D341Med (cell line): Measurements from ENCODE around the gene ATRNL1.

Experiments used
- DNase-seq: peaks from one replicate; pipeline ENCODE4 v3.0.0; 2012; ENCODE audit warnings: low spot score

Gene ATRNL1

DNA sequence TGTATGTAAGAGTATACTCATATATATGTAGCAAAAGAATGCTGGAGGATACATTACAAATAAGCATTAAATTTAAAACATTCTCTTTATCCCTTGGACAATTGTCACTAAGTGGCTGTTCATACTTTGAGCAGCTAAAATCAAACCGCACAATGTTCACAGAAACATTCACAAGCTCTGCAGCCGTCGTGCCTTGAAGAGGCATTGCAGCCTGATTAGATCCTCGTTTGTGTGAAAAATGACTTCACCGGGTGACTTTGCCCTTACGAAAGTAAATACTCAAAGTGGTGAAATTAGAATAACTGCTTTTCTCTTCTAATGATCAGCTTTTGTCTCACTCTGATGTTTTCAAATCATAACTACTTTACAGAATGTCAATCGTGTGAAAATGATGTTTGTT lies 860.8 kb downstream of the ATRNL1 start:
- DNase-seq: no peak

DNA sequence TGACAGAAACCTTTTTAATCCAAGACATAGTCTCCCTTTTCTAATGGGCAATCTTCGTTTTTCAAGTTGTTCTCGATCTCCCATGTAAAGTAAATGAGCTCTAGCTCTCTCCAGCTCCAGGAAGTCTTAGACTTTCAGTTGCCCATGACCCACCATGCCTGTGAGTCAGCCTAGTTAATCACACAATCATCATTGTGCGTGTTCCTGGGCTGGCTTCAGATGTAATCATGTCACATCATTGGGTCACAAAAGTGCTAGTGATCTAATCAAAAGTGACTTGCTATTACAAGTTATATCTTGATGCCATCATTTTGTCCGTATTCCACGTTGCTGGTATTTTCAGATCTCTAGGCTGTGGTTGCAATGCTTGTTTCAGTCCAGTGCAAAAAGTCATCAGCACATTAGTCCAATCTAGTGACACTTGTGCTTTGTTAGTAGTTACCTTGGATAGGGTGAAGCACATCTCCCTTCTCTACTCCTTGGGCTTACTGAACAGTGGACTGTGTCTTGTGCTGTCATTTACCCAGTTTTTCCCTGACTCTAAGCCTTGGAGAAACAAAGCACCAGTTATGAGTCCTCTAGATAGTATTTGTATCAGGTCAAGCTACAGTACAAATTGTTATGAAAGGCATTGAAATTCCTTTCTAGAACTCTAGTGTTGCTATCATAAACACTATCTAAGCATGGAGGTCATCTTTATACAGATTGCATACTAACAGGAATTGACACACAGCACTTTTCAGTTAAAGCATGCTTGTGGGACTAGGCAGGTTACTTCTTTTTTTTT lies 863.3 kb downstream of the ATRNL1 start:
- DNase-seq: no peak

DNA sequence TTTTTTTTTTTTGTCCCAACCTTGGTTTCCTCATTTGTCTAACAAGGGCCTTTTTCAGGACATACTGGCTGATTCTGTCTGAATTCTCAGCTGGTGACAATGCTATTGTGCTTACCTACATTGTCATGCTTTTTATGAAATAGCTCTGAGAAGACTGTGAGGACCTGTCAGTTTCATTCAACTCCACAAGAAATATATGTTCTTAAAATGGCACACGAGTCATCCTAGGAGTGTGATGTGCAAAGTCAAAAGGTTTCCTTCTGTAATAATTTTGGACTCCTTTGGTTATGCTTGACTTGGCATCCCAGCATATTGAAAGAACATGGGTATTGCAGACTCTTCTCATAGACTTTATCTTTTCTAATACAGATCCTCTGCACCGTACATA lies 863.8 kb downstream of the ATRNL1 start:
- no peak for DNase-seq

DNA sequence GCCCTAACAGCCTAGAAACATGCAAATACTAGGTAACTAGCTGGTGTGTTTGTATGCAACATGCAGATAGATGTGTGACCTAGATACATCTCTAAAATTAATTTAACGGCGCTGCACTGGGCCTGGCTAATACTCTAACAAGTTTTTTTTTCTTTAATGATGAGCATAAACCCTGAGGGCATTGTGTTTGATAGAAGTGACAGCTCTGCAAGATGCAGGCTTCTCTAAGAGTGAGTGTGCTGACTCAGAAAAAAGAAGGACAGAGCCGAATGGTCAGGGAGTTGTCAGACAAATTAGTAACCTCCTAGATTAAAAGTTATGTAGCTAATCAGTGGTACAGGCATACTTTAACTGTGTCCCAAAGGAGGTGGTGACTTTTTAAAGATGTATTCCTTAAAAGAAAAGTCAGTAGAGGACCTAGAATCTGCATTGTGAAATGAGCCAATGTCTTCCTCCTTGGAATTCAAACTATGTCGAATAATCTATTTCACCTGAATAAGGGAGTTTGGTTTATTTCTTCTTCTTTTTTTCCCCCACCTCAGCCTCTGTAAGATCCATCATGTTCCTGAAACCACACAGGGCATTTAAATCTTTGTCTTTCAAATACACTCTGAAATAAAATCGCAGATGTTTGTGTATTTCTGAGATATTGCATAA lies 864.7 kb downstream of the ATRNL1 start:
- no peak for DNase-seq

DNA sequence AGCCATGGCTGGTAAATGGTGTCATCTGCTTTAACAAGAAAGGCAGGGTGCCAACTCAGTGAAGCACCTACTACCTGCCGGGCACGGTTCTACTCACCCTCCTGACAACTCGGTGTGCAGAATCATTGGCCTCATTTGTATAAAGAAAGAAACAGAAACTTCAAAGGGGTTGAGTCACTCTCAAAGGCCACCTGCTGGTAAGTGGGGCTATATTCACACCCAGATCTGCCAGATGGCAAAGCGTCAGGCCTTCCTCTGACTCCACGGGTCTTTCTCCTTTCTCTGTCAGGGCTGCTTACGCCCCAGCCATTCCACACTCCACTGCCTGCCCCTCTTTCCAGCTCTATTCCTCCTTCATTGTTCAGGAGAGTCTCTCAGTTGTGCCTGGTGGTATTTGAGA lies 870.7 kb downstream of the ATRNL1 start:
- no peak for DNase-seq

DNA sequence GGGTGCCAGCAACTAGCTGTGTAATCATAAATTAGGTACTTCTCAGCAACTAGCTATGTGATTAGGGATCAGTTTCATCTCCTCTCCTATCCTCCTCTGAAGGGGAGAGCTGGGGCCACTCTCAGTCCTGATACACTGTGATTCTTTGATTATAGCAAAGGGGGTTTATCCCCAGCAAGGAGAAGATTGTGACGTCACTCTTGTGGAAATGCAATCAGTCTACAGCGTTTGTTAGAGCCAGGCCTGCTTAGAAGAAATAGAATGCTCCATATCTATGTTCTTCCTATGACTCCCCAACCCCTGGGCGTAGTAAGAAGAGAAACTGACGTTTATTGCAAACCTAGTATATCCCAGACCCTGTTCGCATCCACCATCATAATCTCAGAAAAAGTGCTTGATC lies 871.7 kb downstream of the ATRNL1 start:
- no peak for DNase-seq

DNA sequence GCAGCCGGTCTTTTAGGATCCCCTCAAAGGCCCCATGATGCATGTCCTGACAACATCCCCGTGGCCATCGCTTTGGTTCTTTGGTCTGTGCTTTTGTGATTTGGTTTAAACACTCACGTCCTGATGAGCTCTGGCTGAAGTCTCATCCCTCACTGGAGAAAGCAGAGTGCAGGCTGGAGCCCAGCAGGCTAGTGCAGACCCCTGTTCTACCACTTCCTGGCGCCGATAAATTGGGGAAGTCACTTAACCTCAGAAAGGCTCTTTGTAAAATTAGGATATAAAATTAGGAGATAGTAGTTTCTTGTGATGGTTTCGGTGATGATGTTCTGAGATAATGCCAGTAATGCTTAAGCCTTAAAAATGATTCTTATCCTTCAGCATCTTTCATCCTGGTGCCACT lies 872.2 kb downstream of the ATRNL1 start:
- DNase-seq: no peak

DNA sequence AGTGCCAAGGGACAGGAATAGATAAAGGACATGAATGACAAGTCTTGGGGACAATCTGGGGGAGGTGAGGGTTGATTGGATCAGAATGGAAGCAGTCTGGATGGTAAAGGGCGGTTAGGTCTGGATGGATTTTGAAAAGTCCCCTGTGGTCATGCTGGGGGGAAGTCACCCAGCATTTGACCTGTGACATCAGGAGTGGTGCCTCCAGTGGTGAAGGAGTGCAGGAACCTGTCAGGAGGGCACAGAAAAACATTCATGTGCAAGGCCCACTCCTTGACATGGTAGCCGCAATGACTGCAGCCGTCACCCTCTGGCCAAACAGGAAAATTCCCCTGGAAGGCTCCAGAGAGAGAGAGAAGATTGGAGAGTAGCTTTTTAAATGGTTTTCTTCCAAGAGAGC lies 875.1 kb downstream of the ATRNL1 start:
- DNase-seq: no peak

DNA sequence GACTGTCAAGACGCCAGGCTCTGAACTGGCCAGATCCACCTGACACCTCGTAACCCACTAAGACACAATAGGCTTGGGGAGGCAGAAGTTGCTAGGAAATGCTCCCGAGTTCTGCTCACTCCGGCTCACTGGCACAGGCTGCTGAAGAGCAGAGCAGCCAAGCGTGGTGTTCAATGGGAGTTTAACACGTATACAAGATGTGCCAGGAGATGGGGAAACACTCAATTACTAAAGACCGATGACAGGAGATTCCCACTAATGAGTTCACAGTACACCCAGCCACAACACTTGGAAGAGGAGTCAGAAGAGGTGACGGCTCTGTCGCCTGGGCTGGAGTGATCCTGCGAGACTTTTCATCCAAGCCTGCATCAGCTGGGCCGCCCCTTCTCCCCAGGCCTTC lies 876.4 kb downstream of the ATRNL1 start:
- DNase-seq: no peak

DNA sequence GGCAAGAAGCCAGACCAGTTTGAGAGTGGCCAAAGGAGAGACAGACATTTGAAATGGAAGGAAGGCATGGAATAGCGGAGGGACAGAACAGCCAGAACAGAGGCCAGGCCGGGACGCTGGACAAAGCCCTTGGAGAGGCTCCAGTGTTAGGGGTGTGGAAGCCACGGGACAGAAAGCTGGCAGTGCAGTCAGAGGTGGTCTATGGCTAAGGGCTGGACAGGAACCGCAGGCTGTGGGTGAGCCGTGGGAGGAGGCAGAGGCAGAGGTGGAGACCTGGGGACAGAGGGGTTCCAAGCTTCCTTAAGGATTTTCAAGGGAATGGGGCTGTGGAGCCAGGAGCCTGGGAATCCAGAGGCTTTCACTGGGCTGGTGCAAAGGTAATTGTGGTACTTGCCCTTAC lies 878.8 kb downstream of the ATRNL1 start:
- no peak for DNase-seq

DNA sequence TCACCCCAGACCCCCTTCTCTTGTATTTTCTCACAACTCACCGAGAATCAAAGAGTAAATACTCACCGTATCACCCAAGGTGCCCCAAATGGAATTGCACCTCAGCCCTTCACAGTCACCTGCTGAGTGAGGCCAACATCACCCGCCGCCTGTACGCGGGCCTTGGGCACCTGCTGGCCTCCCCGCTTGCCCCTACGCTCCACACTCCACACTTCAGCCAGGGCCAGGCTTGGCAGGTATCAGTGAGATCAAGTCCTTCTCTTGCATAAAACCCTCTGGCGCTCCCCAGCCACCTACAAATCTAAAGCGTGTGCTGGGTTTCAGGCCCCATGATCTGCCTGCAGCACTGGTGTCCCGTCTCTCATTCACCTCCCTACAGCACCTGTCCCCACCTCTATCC lies 879.3 kb downstream of the ATRNL1 start:
- DNase-seq: no peak

DNA sequence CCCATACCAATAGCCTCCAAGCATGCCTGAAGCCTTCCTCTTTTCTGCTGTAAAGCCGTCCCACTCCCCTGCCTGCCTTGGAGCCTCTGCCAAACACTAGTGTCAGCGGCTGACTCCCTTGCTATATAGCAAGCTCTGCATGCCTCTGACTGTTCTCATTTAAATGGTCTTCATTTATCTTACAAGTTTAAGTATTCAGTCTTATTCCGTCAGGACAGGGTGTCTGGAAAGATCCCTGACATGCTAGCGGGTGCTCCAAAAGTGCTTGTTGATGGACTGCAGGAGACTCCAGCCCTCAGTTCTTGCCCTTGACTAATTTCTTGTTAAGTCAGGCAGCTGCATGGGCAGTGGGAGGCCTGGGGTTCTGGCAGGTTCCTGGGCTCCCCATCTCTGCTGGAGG lies 881.2 kb downstream of the ATRNL1 start:
- no peak for DNase-seq

DNA sequence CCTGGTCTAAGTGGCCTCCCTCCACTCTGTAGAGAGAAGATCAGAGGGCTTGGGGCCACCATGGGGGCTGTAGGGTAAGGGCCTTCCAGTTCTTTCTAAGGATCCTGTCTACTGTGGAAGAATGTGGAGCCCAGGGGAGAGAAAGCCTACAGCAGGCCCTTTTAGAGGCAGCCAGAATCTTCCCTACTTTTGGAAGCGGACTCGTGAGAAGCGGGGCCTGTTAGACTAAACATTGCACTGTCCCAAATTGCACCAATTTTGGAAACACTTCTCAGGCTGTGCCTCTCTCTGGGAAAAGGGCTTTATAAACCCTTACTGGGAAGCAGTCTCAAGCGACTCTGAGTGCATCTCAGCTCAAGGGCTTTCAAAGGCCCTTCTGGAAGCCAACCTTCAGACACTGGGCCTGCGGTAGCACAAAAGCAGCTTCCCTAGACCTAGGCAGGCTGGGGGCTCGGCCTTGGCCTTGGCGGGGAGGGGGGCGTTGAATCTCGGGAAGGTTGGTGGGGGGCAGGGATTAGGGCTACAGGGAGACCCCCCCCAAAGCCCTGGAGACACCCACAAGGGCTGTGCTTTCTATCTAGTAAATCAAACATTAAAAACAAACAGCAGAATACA lies 881.8 kb downstream of the ATRNL1 start:
- no peak for DNase-seq

DNA sequence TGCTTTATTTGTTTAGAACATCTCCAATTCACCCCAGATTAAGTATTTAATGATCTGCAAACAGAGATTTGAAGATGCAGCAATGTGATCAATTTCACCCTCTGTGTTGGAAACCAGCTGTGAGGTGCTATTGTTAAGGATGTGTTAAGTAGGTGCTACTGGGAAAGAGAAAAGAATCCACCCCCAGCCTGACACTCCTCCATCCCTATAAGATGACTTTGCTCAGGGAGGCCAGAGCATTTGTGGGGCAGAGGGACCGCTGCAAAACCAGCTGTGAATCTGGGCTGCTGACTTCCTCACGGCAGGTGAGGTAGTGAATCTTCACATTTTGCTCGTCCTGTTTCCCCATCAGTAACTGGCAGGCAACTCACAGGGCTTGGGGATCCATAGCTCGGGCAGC lies 882.3 kb downstream of the ATRNL1 start:
- no peak for DNase-seq

DNA sequence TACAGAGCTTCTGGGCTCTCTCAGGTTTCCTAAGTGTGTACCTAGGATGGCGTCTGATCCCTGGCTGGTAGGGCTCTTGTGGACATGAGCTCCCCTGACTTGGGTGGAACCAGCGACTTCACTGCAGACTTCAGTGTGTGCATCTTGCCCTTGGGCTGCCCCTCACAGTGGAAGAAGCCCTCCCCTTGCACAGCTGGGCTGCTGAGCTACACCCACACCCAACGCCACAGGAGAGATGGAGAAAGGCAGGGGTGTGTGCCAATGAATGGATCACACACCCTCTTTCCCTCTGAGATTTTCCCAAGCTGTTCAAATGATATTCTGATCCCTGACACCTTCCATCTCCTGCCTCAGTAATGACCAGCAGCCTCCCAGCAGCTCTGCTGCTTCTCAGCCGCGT lies 883.2 kb downstream of the ATRNL1 start:
- DNase-seq: no peak

DNA sequence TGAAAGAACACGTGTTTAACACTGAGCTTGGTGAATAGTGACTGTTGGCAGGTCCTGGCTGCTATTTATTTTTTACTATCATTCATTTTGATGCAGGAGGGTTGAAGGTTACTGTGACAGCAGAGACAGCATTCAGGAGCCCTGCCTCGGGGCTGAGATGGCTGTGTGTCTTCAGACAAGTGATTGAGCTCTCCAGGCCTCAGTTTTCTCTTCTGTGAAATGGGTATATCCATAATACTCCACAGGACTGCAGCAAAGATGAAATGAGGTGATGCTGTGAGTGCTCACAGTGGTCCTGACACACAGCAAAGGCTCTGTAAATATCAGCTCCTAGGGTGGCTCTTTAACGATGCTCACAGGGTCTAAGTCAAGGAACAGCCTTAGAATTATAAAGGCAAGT lies 884.7 kb downstream of the ATRNL1 start:
- DNase-seq: no peak

DNA sequence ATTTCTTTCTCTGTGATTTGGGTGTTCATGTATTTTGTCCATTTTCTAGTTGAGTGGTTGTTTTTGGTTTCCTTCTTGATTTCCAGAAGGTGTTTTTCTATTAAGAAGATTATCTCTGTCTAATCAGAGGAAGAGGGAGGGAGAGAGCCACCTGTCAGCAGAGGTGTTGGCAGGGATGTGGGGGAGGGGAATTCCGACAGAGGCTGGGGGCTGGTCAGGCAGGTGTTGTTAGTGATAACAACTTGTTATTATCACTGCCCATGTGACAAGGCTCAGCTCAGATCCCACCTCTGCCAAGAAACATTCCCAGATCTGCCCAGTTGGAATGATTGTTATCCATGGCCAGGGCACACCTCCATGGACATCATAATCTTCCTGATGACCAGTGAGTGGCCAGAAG lies 886.4 kb downstream of the ATRNL1 start:
- no peak for DNase-seq

DNA sequence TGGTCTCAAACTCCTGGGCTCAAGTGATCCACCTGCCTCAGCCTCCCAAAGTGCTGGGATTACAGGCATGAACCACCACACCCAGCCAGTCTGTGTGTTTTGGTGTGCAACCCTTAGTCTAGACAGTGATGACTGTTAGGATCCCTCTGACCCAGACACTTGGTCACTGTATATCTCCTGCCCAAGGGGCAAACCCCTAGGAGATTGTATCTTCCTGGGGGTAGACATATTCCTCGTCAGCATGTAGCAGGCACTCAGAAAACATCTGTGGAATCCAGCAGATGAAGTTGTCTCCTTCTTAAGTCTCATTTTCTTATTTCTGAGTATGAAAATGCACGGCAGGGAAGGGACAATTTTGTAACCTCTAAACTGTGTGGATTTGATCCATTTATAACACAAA lies 887.3 kb downstream of the ATRNL1 start:
- DNase-seq: no peak

DNA sequence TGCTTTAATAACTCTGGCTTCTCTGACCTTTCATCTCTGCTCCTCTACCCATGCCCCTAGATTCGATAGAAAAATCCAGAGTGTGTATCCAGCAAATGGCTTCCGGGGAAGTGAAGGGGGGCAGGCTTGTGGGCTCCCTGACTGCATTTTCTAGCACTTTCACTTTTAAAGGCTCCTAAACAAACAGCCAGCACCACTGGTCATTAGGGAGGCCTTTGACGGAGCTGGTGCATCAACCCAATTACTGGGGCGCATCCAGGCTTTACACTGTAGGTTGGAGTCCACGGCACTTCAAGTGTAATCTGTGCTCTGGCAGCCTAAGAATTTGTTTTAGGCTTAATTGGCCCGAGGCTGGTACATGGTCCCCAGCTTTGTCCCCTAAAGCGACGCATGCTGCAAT lies 887.9 kb downstream of the ATRNL1 start:
- no peak for DNase-seq

DNA sequence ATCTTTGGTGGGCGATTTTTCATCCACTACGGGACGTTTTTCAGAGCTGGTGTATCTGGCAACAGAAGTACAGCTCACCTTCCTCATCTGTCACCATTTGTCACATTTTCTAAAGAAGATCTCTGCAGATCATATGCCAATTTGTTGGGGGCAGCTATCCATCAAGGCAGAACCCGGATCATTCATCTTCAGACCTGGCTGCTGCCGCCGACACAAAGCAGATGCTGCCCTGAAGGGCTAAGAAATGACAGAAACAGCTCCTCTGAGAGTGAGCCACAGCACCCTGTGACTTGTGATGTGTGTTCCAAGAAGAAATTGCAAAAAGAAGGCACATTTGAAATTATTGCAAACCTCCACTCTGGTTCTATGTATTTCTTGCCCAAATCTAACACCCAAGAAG lies 888.9 kb downstream of the ATRNL1 start:
- DNase-seq: no peak

DNA sequence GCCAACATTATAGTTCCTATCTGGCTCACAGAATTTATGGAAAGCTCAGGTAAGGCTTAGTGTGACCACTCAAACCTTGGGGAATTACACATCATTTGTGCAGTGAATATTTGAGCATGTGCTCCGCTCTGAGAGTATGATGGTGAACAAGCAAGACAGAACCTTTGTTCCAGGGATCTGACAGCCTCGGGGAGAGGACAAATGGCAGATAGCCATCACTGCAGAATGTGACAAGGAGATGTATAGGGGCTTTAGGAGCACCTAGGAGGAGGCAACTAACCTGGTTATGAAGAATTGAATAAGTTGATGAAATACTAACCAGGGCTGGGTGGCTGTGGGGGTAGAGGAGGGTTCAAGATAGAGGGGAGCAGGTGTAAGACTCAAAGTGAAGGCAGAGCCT lies 889.4 kb downstream of the ATRNL1 start:
- DNase-seq: no peak

DNA sequence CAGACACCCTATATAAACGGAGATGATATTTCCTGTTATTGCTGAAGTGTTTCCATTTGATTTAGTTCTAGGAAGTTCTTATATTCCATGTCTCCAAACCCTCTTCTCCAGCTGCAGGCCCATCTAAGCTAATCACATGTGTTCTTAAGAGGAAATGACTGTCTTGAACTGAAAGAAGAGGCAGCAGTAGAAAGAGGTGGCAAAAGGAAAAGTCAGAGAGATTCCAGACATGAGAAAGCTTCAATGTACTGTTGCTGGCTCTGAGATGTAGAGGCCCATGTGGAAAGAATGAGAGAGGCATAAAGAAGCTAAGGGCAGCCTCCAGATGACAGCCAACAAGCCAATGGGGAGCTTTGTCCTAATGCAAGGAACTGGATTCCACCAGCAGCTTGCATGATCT lies 892.6 kb downstream of the ATRNL1 start:
- DNase-seq: no peak

DNA sequence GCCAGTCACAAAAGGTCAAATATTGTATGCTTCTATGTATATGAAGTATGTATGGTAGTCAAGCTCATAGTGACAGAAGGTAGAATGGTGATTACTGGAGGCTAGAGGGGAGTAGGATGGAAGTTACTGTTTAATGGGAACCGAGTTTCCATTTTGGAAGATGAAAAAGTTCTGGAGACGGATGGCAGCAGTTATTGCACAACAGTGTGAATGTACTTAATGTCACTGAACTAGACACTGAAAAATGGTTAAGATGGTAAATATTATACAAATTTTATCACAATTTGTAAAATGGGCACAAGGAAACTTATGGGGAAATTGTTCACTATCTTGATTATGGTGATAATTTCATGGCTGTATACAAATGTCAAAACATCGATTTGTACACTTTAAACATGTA lies 895.2 kb downstream of the ATRNL1 start:
- no peak for DNase-seq

DNA sequence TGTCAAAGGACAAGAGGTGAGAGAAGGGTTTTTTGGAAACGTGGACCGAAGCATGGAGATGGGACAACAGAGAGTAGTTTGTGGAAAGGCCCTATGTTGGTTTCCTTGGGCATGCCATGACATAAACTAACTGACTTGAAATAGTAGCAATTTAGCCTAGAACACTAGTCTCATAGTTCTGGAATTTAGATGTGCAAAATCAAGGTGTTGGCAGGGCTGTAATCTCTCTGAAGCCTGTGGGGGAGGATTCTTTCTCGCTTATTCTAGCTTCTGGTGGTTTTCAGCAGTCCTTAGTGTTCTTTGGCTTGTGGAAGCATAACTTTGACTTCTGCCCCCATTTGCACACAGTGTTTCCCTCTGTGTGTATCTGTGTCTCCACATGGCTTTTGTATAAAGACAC lies 896.5 kb downstream of the ATRNL1 start:
- no peak for DNase-seq
